NCI-H1092 treated with DMSO at 0.1 percent for 48 hours (cell line): ENCODE data around the gene PRR5.

ENCODE experiments used
- DNase-seq: peaks from one replicate; lab custom pipeline; 2025; lab: John Stamatoyannopoulos, UW

The PRR5 gene

GRCh38 chr22:44718418-44718817 is 16.4 kb downstream of the PRR5 start:
- DNase-seq: no peak

GRCh38 chr22:44719586-44720368 is 17.8 kb downstream of the PRR5 start:
- DNase-seq: no peak

GRCh38 chr22:44721213-44721612 is 19.2 kb downstream of the PRR5 start:
- DNase-seq: no peak

- DNase-seq: no peak
Observed at GRCh38 chr22:44722611-44723010, 20.6 kb downstream of the PRR5 start.

GRCh38 chr22:44723801-44724200 is 21.8 kb downstream of the PRR5 start:
- DNase-seq: no peak

GRCh38 chr22:44724416-44724815 is 22.4 kb downstream of the PRR5 start:
- no peak for DNase-seq

GRCh38 chr22:44724859-44725258 is 22.9 kb downstream of the PRR5 start:
- DNase-seq: no peak

- no peak for DNase-seq
Observed at GRCh38 chr22:44726439-44726838, 24.4 kb downstream of the PRR5 start.

- DNase-seq: no peak
Observed at GRCh38 chr22:44727148-44727547, 25.1 kb downstream of the PRR5 start.

- no peak for DNase-seq
Observed at GRCh38 chr22:44727709-44728108, 25.7 kb downstream of the PRR5 start.

- no peak for DNase-seq
Observed at GRCh38 chr22:44728761-44729324, 26.8 kb downstream of the PRR5 start.

- no peak for DNase-seq
Observed at GRCh38 chr22:44729391-44730021, 27.5 kb downstream of the PRR5 start.

GRCh38 chr22:44730022-44730393 is 28.0 kb downstream of the PRR5 start:
- DNase-seq: no peak

GRCh38 chr22:44730490-44731356 is 28.7 kb downstream of the PRR5 start:
- DNase-seq: no peak

GRCh38 chr22:44731357-44731970 is 29.5 kb downstream of the PRR5 start:
- no peak for DNase-seq

- DNase-seq: no peak
Observed at GRCh38 chr22:44732017-44732561, 30.1 kb downstream of the PRR5 start.

GRCh38 chr22:44732661-44733060 is 30.7 kb downstream of the PRR5 start:
- DNase-seq: no peak

- DNase-seq: no peak
Observed at GRCh38 chr22:44733426-44734106, 31.6 kb downstream of the PRR5 start.

GRCh38 chr22:44734278-44734677 is 32.3 kb downstream of the PRR5 start:
- no peak for DNase-seq

GRCh38 chr22:44734801-44735517 is 33.0 kb downstream of the PRR5 start:
- DNase-seq: no peak
